Measurements from ENCODE around the gene HPDL. TPM values are rescaled to one million over a fixed set of nuclear protein-coding genes. Genes with fewer than 3 reads are reported as not detected.
A peak's percentile ranks its signal among the peaks of the same experiment; 100 is the strongest.

Gene HPDL
- total RNA-seq, 1 donor, result 0.36 TPM

GRCh38 chr1:45304311-45305081, 22.2 kb upstream of the HPDL start:
- DNase-seq (ENCODE audit: insufficient read length, low spot score, missing footprints), result peak; percentile 71
- Histone ChIP-seq H2AFZ (ENCODE audit: low read length) (peak overlapping the region; percentile 81), H3K4me1 (ENCODE audit: insufficient read depth, low read length) (peaks cover 11% of the 10 kb centered on the region)

GRCh38 chr1:45305231-45305630, 21.5 kb upstream of the HPDL start:
- H3K4me2 ChIP-seq (ENCODE audit: insufficient read depth, low read length), result no peak overlapping the region
- peaks cover 11% of the 10 kb centered on the region for H3K4me1 ChIP-seq (ENCODE audit: insufficient read depth, low read length)
- TF ChIP-seq, protein P1, sequence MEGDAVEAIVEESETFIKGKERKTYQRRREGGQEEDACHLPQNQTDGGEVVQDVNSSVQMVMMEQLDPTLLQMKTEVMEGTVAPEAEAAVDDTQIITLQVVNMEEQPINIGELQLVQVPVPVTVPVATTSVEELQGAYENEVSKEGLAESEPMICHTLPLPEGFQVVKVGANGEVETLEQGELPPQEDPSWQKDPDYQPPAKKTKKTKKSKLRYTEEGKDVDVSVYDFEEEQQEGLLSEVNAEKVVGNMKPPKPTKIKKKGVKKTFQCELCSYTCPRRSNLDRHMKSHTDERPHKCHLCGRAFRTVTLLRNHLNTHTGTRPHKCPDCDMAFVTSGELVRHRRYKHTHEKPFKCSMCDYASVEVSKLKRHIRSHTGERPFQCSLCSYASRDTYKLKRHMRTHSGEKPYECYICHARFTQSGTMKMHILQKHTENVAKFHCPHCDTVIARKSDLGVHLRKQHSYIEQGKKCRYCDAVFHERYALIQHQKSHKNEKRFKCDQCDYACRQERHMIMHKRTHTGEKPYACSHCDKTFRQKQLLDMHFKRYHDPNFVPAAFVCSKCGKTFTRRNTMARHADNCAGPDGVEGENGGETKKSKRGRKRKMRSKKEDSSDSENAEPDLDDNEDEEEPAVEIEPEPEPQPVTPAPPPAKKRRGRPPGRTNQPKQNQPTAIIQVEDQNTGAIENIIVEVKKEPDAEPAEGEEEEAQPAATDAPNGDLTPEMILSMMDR (IDR thresholded peaks at IDR 0.05; ENCODE audit: extremely low read depth, low read depth, low read length), result no peak
- H3K9me3 ChIP-seq (ENCODE audit: low read depth, low read length), result no peaks in the 10 kb centered on the region
- no peaks in the 10 kb centered on the region for H3K27me3 ChIP-seq (ENCODE audit: insufficient read depth, low read length)
- no peak overlapping the region for H2AFZ ChIP-seq (ENCODE audit: low read length)
- no peaks in the 10 kb centered on the region for H3K36me3 ChIP-seq (ENCODE audit: insufficient read depth, low read length)
- H3K4me3 ChIP-seq (ENCODE audit: insufficient read depth, low read length), result no peak overlapping the region
- no peak for DNase-seq (ENCODE audit: insufficient read length, low spot score, missing footprints)
- H3K27ac ChIP-seq (ENCODE audit: low read depth, low read length), result no peak overlapping the region
- H3K79me2 ChIP-seq (ENCODE audit: insufficient read depth, low read length), result no peaks in the 10 kb centered on the region
- H4K20me1 ChIP-seq (ENCODE audit: insufficient read depth, low read length), result no peaks in the 10 kb centered on the region

More at GRCh38 chr1:45304311-45305081, 22.2 kb upstream of the HPDL start:
- no peaks in the 10 kb centered on the region for H3K27me3 ChIP-seq (ENCODE audit: insufficient read depth, low read length)
- no peaks in the 10 kb centered on the region for H3K9me3 ChIP-seq (ENCODE audit: low read depth, low read length)
- H4K20me1 ChIP-seq (ENCODE audit: insufficient read depth, low read length), result no peaks in the 10 kb centered on the region
- peak overlapping the region; percentile 59 for H3K27ac ChIP-seq (ENCODE audit: low read depth, low read length)
- TF ChIP-seq, protein P1 (IDR thresholded peaks at IDR 0.05; ENCODE audit: extremely low read depth, low read depth, low read length), result no peak
- peak overlapping the region; percentile 69 for H3K4me2 ChIP-seq (ENCODE audit: insufficient read depth, low read length)
- H3K36me3 ChIP-seq (ENCODE audit: insufficient read depth, low read length), result no peaks in the 10 kb centered on the region
- H3K79me2 ChIP-seq (ENCODE audit: insufficient read depth, low read length), result no peaks in the 10 kb centered on the region
- H3K4me3 ChIP-seq (ENCODE audit: insufficient read depth, low read length), result peak overlapping the region; percentile 81

DNA sequence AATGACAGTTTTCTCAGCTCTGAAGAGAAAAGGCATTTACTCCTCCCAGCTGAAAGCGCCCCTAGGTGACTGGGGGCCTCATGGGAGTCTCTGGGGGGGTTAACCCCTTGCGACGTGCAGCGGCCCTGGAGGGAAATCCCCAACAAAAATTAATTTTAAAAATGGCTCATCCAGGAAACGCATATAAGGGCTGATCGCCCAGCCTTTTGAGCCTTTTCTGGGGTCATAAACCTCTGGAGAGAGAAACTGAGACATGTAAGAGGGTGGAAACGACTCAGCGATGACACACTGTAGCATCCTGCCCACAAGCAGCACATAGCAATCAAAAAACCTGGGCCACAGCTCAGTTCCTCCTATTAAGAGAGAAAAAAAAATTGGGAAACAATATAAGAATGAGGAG, 20.4 kb upstream of the HPDL start:
- no peak overlapping the region for H3K4me3 ChIP-seq (ENCODE audit: insufficient read depth, low read length)
- no peak overlapping the region for H3K27ac ChIP-seq (ENCODE audit: low read depth, low read length)
- H2AFZ ChIP-seq (ENCODE audit: low read length), result peak overlapping the region; percentile 75
- H3K4me2 ChIP-seq (ENCODE audit: insufficient read depth, low read length), result peak overlapping the region; percentile 41
- peak; percentile 76 for DNase-seq (ENCODE audit: insufficient read length, low spot score, missing footprints)
- no peaks in the 10 kb centered on the region for H3K27me3 ChIP-seq (ENCODE audit: insufficient read depth, low read length)
- H4K20me1 ChIP-seq (ENCODE audit: insufficient read depth, low read length), result no peaks in the 10 kb centered on the region
- no peaks in the 10 kb centered on the region for H3K9me3 ChIP-seq (ENCODE audit: low read depth, low read length)
- H3K4me1 ChIP-seq (ENCODE audit: insufficient read depth, low read length), result peaks cover 11% of the 10 kb centered on the region
- no peaks in the 10 kb centered on the region for H3K36me3 ChIP-seq (ENCODE audit: insufficient read depth, low read length)
- TF ChIP-seq, protein P1 (IDR thresholded peaks at IDR 0.05; ENCODE audit: extremely low read depth, low read depth, low read length), result no peak
- H3K79me2 ChIP-seq (ENCODE audit: insufficient read depth, low read length), result no peaks in the 10 kb centered on the region

GRCh38 chr1:45306905-45307304, 19.8 kb upstream of the HPDL start:
- Histone ChIP-seq H3K4me3 (ENCODE audit: insufficient read depth, low read length) (no peak overlapping the region), H3K4me1 (ENCODE audit: insufficient read depth, low read length) (peaks cover 11% of the 10 kb centered on the region), H3K27ac (ENCODE audit: low read depth, low read length) (no peak overlapping the region), H2AFZ (ENCODE audit: low read length) (peak overlapping the region; percentile 75), H3K9me3 (ENCODE audit: low read depth, low read length) (no peaks in the 10 kb centered on the region), H3K4me2 (ENCODE audit: insufficient read depth, low read length) (no peak overlapping the region), H3K36me3 (ENCODE audit: insufficient read depth, low read length) (no peaks in the 10 kb centered on the region), H4K20me1 (ENCODE audit: insufficient read depth, low read length) (no peaks in the 10 kb centered on the region), H3K79me2 (ENCODE audit: insufficient read depth, low read length) (no peaks in the 10 kb centered on the region), H3K27me3 (ENCODE audit: insufficient read depth, low read length) (no peaks in the 10 kb centered on the region)
- DNase-seq (ENCODE audit: insufficient read length, low spot score, missing footprints), result no peak
- TF ChIP-seq, protein P1 (IDR thresholded peaks at IDR 0.05; ENCODE audit: extremely low read depth, low read depth, low read length), result no peak

Measured in osteoblast (primary cell).